Cardiac septum (tissue), 1 donor: ENCODE measurements around the gene DMKN. TPM values are rescaled to one million over a fixed set of nuclear protein-coding genes. Genes with fewer than 3 reads are reported as not detected.

Source experiments
- DNase-seq: peaks from one replicate; pipeline ENCODE4 v3.0.0-alpha.2; 2020; ENCODE audit warnings: low spot score
- intact Hi-C: fragments of 100-400 bp; cut with DNase I; formaldehyde crosslinking; loops from one replicate; pipeline ENCODE4 v1.14.0; 2022
- total RNA-seq: library from RNA; stranded (reverse); fragmentation: NEBNext Ultra II Directional; extraction: Animal tissue kit (Norgen Biotek cat#: 25700); gene quantifications from one replicate; pipeline ENCODE4 v1.2.1, GENCODE V29; 2021
- donor health status: DM: no; HTN: no; CAD: no.

DMKN gene
- total RNA-seq, 1 donor from 2014 or later: 4.2 TPM

DNA sequence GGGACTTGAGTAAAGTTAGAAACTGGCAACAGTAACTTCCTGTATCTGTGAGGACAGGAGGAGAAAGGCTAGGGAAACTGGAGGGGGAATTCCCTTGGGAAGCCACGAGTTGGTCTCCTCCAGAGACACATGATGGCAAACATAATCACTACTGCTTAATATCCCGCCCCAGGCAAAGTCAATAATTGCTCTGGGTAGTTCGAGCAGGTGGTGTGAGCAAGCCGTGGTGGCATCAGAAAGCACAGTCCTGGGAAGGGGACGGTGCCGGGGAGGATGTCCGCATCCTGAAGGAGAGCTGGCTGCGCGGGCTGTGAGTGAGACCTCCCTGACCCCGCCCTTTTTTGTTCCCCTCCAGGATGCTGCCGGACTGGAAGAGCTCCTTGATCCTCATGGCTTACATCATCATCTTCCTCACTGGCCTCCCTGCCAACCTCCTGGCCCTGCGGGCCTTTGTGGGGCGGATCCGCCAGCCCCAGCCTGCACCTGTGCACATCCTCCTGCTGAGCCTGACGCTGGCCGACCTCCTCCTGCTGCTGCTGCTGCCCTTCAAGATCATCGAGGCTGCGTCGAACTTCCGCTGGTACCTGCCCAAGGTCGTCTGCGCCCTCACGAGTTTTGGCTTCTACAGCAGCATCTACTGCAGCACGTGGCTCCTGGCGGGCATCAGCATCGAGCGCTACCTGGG, 63.9 kb downstream of the DMKN start:
- DNase-seq: no peak

DNA sequence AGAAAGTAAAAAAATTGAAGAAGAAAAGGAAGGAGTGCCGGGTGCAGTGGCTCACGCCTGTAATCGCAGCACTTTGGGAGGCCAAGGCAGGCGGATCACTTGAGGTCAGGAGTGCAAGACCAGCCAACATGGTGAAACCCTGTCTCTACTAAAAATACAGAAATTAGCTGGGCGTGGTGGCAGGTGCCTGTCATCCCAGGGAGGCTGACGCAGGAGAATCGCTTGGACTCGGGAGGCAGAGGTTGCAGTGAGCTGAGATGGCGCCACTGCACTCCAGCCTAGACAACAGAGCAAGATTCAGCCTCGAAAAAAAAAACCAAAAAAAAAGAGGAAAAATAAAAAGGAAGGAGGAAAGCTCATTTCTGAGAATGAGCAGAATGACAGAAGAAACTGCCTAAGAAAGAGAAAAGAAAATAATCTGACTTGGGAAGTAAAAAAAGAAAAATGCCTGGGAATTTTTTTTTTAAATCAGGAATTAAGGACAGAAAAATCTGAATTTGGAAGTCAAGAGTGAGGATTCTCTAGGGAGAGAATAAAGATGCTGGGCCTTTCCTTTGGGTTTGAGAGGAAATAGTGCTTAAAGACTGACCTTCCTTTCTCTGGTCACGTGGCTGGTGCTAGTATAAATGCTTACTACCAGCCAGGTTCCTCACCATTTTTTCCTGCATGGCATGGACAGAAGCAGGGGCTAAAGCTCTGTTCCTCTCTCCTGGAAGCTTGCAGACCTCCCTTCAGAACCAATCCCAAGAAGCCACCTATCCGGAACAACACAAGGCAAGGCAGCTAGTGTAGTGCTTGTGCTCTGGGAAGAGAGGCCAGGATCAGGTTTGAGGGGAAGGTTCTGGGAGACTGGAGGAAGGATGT, 65.6 kb downstream of the DMKN start, which contains the start of gene FFAR2:
TSS of gene FFAR2 (plus strand) at position 652 of the 864 bp plus-strand sequence. CDS start 1,458 bp downstream, outside the sequence.
- intact Hi-C loops: no loop called here
- no peak for DNase-seq

More for the DNA sequence above, 63.9 kb downstream of the DMKN start:
- intact Hi-C loops: no loop called here

Other genes with a start within 250 kb of the DMKN start
- gene USF2, start 244.7 kb downstream of the DMKN start, total RNA-seq: 174 TPM
- gene HAMP, start 231.1 kb downstream of the DMKN start, total RNA-seq: not detected
- gene MAG, start 221.5 kb downstream of the DMKN start, total RNA-seq: not detected
- gene CD22, start 184.5 kb downstream of the DMKN start, total RNA-seq: 0.70 TPM
- not detected for gene FFAR1, start 165.7 kb downstream of the DMKN start, total RNA-seq
- gene FFAR3, start 155.2 kb downstream of the DMKN start, total RNA-seq: not detected
- not detected for gene GPR42, start 142.6 kb downstream of the DMKN start, total RNA-seq
- 0.97 TPM for gene FFAR2, start 65.4 kb downstream of the DMKN start, total RNA-seq
- gene KRTDAP, start 23.2 kb downstream of the DMKN start, total RNA-seq: not detected
- not detected for gene SBSN, start 14.7 kb upstream of the DMKN start, total RNA-seq
- gene GAPDHS, start 19.8 kb upstream of the DMKN start, total RNA-seq: not detected
- gene TMEM147, start 32.0 kb upstream of the DMKN start, total RNA-seq: 64.4 TPM
- not detected for gene ATP4A, start 50.0 kb upstream of the DMKN start, total RNA-seq
- not detected for gene PMIS2, start 72.5 kb upstream of the DMKN start, total RNA-seq
- gene HAUS5, start 99.1 kb upstream of the DMKN start, total RNA-seq: 5.9 TPM
- gene RBM42, start 115.4 kb upstream of the DMKN start, total RNA-seq: 56.2 TPM
- 0.78 TPM for gene ETV2, start 128.1 kb upstream of the DMKN start, total RNA-seq
- gene COX6B1, start 134.7 kb upstream of the DMKN start, total RNA-seq: 1,054 TPM
- not detected for gene UPK1A, start 152.9 kb upstream of the DMKN start, total RNA-seq
- gene ZBTB32, start 190.9 kb upstream of the DMKN start, total RNA-seq: 0.13 TPM
- gene KMT2B, start 204.4 kb upstream of the DMKN start, total RNA-seq: 19.9 TPM
- gene IGFLR1, start 228.8 kb upstream of the DMKN start, total RNA-seq: 4.2 TPM
- 24.9 TPM for gene U2AF1L4, start 231.8 kb upstream of the DMKN start, total RNA-seq
- gene PSENEN, start 232.0 kb upstream of the DMKN start, total RNA-seq: 43.2 TPM
- 9.6 TPM for gene LIN37, start 234.9 kb upstream of the DMKN start, total RNA-seq
- gene HSPB6, start 243.4 kb upstream of the DMKN start, total RNA-seq: 863 TPM
- 11.7 TPM for gene PROSER3, start 244.5 kb upstream of the DMKN start, total RNA-seq